ENCODE measurements around the gene POP7.

POP7 gene

DNA sequence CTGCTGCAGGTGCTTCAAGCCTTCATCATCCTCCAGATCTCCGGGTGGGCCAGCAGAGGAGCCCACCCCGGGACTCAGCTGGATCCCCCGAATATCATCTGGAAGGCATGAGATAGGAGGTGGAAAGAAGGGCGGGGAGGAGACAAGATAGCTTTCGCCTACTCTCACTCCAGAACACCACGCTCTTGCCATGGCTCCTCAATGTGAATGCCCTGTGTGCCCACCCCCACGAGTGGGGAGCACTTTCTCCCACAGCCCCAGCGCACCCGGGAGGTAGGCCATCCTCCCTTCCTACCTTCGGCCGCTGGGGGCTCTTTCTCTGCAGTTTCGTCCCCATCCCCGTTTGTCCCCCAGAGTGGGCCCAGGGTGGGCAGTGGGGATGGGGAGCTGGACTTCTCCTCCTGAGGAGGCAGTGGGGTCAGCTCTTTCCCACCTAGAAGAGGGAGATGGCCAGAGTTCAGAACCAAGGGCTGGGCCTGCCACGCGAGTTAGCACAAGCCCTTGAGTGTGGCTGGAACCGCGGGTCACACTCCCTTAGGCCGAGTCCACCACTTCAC is 20.8 kb upstream of the POP7 start:
- TF ChIP-seq, protein P1, sequence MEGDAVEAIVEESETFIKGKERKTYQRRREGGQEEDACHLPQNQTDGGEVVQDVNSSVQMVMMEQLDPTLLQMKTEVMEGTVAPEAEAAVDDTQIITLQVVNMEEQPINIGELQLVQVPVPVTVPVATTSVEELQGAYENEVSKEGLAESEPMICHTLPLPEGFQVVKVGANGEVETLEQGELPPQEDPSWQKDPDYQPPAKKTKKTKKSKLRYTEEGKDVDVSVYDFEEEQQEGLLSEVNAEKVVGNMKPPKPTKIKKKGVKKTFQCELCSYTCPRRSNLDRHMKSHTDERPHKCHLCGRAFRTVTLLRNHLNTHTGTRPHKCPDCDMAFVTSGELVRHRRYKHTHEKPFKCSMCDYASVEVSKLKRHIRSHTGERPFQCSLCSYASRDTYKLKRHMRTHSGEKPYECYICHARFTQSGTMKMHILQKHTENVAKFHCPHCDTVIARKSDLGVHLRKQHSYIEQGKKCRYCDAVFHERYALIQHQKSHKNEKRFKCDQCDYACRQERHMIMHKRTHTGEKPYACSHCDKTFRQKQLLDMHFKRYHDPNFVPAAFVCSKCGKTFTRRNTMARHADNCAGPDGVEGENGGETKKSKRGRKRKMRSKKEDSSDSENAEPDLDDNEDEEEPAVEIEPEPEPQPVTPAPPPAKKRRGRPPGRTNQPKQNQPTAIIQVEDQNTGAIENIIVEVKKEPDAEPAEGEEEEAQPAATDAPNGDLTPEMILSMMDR (conservative IDR thresholded peaks at IDR 0.05; ENCODE audit: low read depth, low read length): no peak
- no peak overlapping the region for H3K4me3 ChIP-seq (ENCODE audit: low read length)

DNA sequence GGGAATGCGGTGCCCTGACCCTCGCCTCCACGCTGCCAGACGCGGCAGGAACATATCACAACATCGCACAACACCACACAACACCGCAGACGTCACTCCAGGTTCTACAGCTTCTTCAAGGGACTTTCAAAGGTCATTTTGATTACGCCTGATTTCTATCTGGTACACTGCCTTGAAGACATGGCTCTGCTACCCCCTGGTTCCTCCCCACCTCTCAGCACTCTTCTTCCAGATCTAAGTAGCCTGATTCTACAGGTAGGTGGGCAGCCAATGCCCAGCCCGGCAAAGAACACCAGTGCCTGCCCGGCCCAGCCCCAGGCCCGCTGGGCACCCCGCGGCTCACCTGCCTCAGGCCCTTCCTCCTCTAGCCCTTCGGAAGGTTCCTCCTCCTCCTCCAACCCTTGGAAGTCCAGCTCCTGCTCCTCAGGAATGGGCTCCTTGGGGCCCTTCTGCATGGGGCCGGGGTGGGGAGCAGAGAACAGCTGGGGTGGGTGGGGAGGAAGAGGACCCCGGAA is 20.2 kb upstream of the POP7 start:
- TF ChIP-seq, protein P1 (conservative IDR thresholded peaks at IDR 0.05; ENCODE audit: low read depth, low read length): no peak
- no peak for DNase-seq (ENCODE audit: low read depth)
- no peak overlapping the region for H3K4me3 ChIP-seq (ENCODE audit: low read length)

More for the DNA sequence above, 20.8 kb upstream of the POP7 start:
- DNase-seq (ENCODE audit: low read depth): no peak

DNA sequence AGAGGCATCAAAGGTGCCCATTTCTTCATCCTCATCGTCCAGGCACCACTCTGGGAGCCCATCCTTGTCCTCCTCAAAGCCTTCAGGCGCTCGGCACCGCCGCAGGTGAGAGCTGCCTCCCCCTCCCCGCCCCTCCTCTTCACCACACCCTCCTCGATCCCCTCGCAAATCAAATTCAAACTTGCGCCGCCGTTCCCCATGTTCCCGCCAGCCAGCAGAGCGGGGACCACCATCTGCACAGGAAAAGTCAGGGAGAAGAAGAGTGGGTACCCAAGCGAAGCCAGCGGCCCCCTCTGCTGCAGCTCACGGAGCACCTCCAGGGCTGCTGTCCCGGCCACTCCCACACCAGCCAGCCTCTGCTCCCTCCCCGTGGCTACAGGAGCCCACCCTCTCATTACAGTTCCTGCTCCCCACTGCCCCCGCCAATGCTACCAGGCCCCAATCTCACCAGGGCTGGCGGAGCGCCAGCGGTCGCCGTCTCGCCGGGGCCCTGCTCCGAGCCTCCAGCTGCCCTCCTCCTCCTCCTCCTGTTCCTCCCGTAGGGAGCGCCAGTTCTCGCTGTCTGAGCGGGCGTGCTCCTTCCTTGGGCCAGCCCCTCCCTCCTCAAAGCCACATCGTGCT is 19.6 kb upstream of the POP7 start:
- H3K4me3 ChIP-seq (ENCODE audit: low read length): no peak overlapping the region
- no peak for DNase-seq (ENCODE audit: low read depth)
- TF ChIP-seq, protein P1 (conservative IDR thresholded peaks at IDR 0.05; ENCODE audit: low read depth, low read length): no peak

DNA sequence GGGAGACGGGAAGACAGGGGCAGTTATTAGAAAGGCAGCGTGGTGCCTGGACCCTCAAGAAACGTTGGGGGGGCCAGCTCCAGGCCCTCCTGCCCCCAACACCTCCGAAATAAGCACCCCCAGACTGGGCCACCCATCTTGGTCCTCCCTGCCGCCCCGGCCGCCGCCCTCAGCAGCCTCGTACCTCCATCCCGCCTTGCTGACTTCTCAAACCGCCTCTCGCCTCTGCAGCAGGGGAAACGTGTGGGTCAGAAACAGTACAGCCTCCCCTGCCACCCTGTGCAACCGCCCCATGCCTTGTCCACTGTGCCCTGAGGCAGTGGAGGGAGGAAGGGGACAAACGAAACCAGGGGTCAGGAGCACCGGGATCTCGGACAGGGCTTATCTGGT is 19.1 kb upstream of the POP7 start:
- H3K4me3 ChIP-seq (ENCODE audit: low read length): no peak overlapping the region
- TF ChIP-seq, protein P1 (conservative IDR thresholded peaks at IDR 0.05; ENCODE audit: low read depth, low read length): no peak
- DNase-seq (ENCODE audit: low read depth): no peak

DNA sequence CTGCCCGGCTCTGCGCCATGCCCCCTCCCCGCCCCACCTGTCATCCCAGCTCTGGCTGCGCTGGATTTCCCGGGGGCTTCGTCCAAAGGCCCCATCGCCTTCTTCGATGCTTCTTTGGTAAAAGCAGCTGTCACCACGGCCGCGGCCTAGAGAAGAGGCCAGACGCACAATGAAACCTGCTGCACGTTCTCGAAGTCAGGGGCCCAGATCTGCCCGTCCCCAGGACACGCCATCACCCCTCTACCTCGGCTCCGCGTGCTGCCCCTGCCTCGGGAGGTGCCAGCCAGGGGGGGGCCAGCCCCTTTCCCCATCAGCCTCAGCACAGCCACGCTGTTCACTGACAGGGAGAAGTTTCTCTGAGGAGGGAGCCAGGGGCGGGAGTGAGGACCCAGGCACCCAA is 18.7 kb upstream of the POP7 start:
- TF ChIP-seq, protein P1 (conservative IDR thresholded peaks at IDR 0.05; ENCODE audit: low read depth, low read length): no peak
- DNase-seq (ENCODE audit: low read depth): no peak

DNA sequence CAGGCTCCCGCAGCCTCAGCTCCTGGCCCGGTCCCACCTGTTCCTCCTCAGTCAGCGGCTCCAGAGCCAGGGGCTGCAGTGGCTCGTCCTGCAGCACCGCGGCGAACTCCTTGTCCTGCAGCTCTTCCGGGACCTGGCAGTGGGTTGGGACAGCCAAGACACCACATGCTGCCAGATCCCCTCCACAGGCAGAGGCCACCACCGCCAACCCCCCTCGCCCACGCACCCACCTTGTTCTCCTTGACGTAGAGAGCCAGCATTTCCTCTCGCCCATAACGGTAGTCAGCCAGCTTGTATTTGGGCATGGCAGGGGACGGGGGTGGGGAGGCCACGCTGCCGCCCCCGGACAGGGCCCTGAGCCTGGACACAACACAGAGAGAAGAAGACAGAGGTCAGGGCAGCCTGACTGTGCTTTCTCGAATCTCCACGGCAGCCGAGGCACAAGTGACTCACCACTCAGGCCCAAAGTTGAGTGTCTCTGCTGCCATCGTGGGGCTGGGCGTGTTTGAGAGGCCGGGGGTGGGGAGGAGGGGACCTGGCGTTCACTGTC is 18.1 kb upstream of the POP7 start:
- TF ChIP-seq, protein P1 (conservative IDR thresholded peaks at IDR 0.05; ENCODE audit: low read depth, low read length): no peak
- no peak overlapping the region for H3K4me3 ChIP-seq (ENCODE audit: low read length)
- DNase-seq (ENCODE audit: low read depth): no peak

More for the DNA sequence above, 18.7 kb upstream of the POP7 start:
- no peak overlapping the region for H3K4me3 ChIP-seq (ENCODE audit: low read length)
